ENCODE data around the gene BMP6.

The BMP6 gene

GRCh38 chr6:7879043-7879442, 153.1 kb downstream of the BMP6 start:
- no peak for TF ChIP-seq POLR2A (IDR thresholded peaks at IDR 0.05; ENCODE audit: extremely low read depth, insufficient read length)
- no peak for TF ChIP-seq MYC (IDR thresholded peaks at IDR 0.05; ENCODE audit: low read depth, low read length)
- no peak for TF ChIP-seq CTCF (IDR thresholded peaks at IDR 0.05; ENCODE audit: low read depth, low read length)
- no peak for TF ChIP-seq MAX (IDR thresholded peaks at IDR 0.05; ENCODE audit: low read depth, low read length)
- no peak for DNase-seq (ENCODE audit: low read depth)

GRCh38 chr6:7879579-7879978, 153.7 kb downstream of the BMP6 start:
- DNase-seq (ENCODE audit: low read depth), result no peak
- no peak overlapping the region for H3K4me3 ChIP-seq (ENCODE audit: low read depth, low read length)
- TF ChIP-seq CTCF (IDR thresholded peaks at IDR 0.05; ENCODE audit: low read depth, low read length), result no peak
- no peak for TF ChIP-seq MAX (IDR thresholded peaks at IDR 0.05; ENCODE audit: low read depth, low read length)
- no peak for TF ChIP-seq POLR2A (IDR thresholded peaks at IDR 0.05; ENCODE audit: extremely low read depth, insufficient read length)
- no peak for TF ChIP-seq MYC (IDR thresholded peaks at IDR 0.05; ENCODE audit: low read depth, low read length)

More at GRCh38 chr6:7879043-7879442, 153.1 kb downstream of the BMP6 start:
- no peak overlapping the region for H3K4me3 ChIP-seq (ENCODE audit: low read depth, low read length)

GRCh38 chr6:7879980-7880717, 154.2 kb downstream of the BMP6 start:
- TF ChIP-seq CTCF (IDR thresholded peaks at IDR 0.05; ENCODE audit: low read depth, low read length) (no peak), MAX (IDR thresholded peaks at IDR 0.05; ENCODE audit: low read depth, low read length) (no peak), MYC (IDR thresholded peaks at IDR 0.05; ENCODE audit: low read depth, low read length) (no peak), POLR2A (IDR thresholded peaks at IDR 0.05; ENCODE audit: extremely low read depth, insufficient read length) (no peak)
- H3K4me3 ChIP-seq (ENCODE audit: low read depth, low read length), result no peak overlapping the region
- no peak for DNase-seq (ENCODE audit: low read depth)

- no peak overlapping the region for H3K4me3 ChIP-seq (ENCODE audit: low read depth, low read length)
- TF ChIP-seq POLR2A (IDR thresholded peaks at IDR 0.05; ENCODE audit: extremely low read depth, insufficient read length), result no peak
- no peak for TF ChIP-seq MYC (IDR thresholded peaks at IDR 0.05; ENCODE audit: low read depth, low read length)
- no peak for TF ChIP-seq MAX (IDR thresholded peaks at IDR 0.05; ENCODE audit: low read depth, low read length)
- TF ChIP-seq CTCF (IDR thresholded peaks at IDR 0.05; ENCODE audit: low read depth, low read length), result no peak
- DNase-seq (ENCODE audit: low read depth), result no peak
Measured at GRCh38 chr6:7880718-7881107, 154.8 kb downstream of the BMP6 start.

GRCh38 chr6:7881765-7882500, 156.0 kb downstream of the BMP6 start:
- no peak for DNase-seq (ENCODE audit: low read depth)
- TF ChIP-seq POLR2A (IDR thresholded peaks at IDR 0.05; ENCODE audit: extremely low read depth, insufficient read length) (no peak), MAX (IDR thresholded peaks at IDR 0.05; ENCODE audit: low read depth, low read length) (no peak), CTCF (IDR thresholded peaks at IDR 0.05; ENCODE audit: low read depth, low read length) (no peak), MYC (IDR thresholded peaks at IDR 0.05; ENCODE audit: low read depth, low read length) (no peak)
- H3K4me3 ChIP-seq (ENCODE audit: low read depth, low read length), result no peak overlapping the region
